Measurements from ENCODE around the gene NFYA. TPM values are rescaled to one million over a fixed set of nuclear protein-coding genes. Genes with fewer than 3 reads are reported as not detected.

Gene NFYA
- total RNA-seq, 4 donors from 2014 or later: 11.2 to 32.7 (median 16.0) TPM

DNA sequence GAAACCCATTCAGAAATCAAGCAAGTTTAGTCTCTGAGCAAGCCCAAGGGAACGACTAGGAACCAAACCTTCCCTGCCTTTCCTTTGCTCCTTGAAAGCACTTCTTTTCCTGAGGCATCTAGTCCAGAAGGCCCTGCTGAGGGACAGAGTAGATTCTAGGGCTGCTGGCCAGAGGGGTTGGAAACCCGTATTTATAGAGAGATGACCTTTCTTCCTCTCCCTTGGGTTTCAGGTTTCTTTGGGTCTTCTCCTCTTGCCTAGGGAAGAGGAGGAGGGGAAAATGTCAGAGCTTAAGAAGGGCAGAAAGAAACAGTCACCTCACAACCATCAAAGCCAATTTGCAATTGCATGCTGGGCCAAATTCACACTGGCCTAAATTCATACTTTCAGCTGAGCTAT lies 14.0 kb upstream of the NFYA start:
- TF ChIP-seq, protein P1, sequence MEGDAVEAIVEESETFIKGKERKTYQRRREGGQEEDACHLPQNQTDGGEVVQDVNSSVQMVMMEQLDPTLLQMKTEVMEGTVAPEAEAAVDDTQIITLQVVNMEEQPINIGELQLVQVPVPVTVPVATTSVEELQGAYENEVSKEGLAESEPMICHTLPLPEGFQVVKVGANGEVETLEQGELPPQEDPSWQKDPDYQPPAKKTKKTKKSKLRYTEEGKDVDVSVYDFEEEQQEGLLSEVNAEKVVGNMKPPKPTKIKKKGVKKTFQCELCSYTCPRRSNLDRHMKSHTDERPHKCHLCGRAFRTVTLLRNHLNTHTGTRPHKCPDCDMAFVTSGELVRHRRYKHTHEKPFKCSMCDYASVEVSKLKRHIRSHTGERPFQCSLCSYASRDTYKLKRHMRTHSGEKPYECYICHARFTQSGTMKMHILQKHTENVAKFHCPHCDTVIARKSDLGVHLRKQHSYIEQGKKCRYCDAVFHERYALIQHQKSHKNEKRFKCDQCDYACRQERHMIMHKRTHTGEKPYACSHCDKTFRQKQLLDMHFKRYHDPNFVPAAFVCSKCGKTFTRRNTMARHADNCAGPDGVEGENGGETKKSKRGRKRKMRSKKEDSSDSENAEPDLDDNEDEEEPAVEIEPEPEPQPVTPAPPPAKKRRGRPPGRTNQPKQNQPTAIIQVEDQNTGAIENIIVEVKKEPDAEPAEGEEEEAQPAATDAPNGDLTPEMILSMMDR (IDR thresholded peaks at IDR 0.05): no peak
- no peak for TF ChIP-seq POLR2A (IDR thresholded peaks at IDR 0.05)
- no peak for TF ChIP-seq EP300 (IDR thresholded peaks at IDR 0.05)
- Histone ChIP-seq H3K4me1 (no peaks in the 10 kb centered on the region), H3K9me3 (no peaks in the 10 kb centered on the region), H3K4me3 (no peak overlapping the region), H3K27ac (no peak overlapping the region), H3K36me3 (peaks cover 0 to 48% (median 0%) of the 10 kb centered on the region in 3 donors), H3K27me3 (no peaks in the 10 kb centered on the region)
- no peak for DNase-seq (ENCODE audit: low spot score in 2 of 2)
- 61 to 70% methylated on average over 2 of the region's 2 CpGs for whole genome bisulfite sequencing, 2 donors

- 69 to 76% methylated on average over 1 of the region's 1 CpG for WGBS, 2 donors
- Histone ChIP-seq H3K36me3 (peaks cover 0 to 56% (median 0%) of the 10 kb centered on the region in 3 donors), H3K9me3 (no peaks in the 10 kb centered on the region), H3K4me1 (no peaks in the 10 kb centered on the region), H3K27me3 (no peaks in the 10 kb centered on the region), H3K4me3 (no peak overlapping the region), H3K27ac (no peak overlapping the region)
- DNase-seq (ENCODE audit: low spot score in 2 of 2): no peak
- TF ChIP-seq, protein P1 (IDR thresholded peaks at IDR 0.05): no peak
- TF ChIP-seq EP300 (IDR thresholded peaks at IDR 0.05) (no peak), POLR2A (IDR thresholded peaks at IDR 0.05) (no peak)
Observed at GRCh38 chr6:41059556-41059955, 13.2 kb upstream of the NFYA start.

DNA sequence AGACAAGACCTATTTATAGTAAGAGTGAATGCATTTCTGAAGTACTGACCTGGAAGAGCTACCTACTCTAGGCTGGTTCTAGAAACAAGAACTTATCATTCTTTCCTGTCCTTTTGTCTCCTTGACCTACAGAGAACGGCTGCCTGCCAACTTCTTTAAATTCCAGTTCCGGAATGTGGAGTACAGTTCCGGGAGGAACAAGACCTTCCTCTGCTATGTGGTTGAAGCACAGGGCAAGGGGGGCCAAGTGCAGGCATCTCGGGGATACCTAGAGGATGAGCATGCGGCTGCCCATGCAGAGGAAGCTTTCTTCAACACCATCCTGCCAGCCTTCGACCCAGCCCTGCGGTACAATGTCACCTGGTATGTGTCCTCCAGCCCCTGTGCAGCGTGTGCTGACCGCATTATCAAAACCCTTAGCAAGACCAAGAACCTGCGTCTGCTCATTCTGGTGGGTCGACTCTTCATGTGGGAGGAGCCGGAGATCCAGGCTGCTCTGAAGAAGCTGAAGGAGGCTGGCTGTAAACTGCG lies 11.5 kb upstream of the NFYA start:
- WGBS, 2 donors: 92 to 93% methylated on average over 10 to 13 of the region's 13 CpGs
- Histone ChIP-seq H3K4me1 (peaks cover 0 to 2% (median 0%) of the 10 kb centered on the region in 4 donors), H3K36me3 (peaks cover 0 to 59% (median 0%) of the 10 kb centered on the region in 3 donors), H3K9me3 (no peaks in the 10 kb centered on the region), H3K4me3 (no peak overlapping the region), H3K27ac (no peak overlapping the region), H3K27me3 (no peaks in the 10 kb centered on the region)
- TF ChIP-seq, protein P1 (IDR thresholded peaks at IDR 0.05): no peak
- TF ChIP-seq POLR2A (IDR thresholded peaks at IDR 0.05): no peak
- no peak for TF ChIP-seq EP300 (IDR thresholded peaks at IDR 0.05)
- no peak for DNase-seq (ENCODE audit: low spot score in 2 of 2)

GRCh38 chr6:41062056-41062455 lies 10.7 kb upstream of the NFYA start:
- Histone ChIP-seq H3K4me1 (peaks cover 0 to 7% (median 0%) of the 10 kb centered on the region in 4 donors), H3K27me3 (no peaks in the 10 kb centered on the region), H3K36me3 (peaks cover 0 to 57% (median 0%) of the 10 kb centered on the region in 3 donors), H3K27ac (no peak overlapping the region), H3K9me3 (no peaks in the 10 kb centered on the region), H3K4me3 (no peak overlapping the region)
- 96 to 97% methylated on average over 1 of the region's 1 CpG for WGBS, 2 donors
- DNase-seq (ENCODE audit: low spot score in 2 of 2): no peak
- no peak for TF ChIP-seq EP300 (IDR thresholded peaks at IDR 0.05)
- TF ChIP-seq, protein P1 (IDR thresholded peaks at IDR 0.05): no peak
- TF ChIP-seq POLR2A (IDR thresholded peaks at IDR 0.05): no peak

DNA sequence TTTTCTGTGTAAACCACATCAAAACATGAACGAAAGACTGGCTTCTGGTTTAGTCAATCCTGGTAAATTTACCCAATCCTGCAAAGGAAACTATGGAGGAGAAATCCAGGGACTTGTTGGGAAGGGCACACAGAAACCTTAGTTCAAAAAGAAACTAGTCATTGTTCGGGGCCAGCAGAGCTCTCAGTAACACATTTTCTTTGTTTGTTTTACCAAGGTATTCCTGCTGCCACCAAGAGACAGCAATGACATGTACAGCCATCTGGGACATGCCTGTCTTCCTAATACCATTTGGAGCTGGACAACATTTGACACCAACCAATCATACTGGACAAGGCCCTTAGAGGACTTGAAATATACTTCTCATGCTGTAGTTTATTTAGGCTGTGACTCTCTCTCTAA lies 8.9 kb upstream of the NFYA start:
- TF ChIP-seq POLR2A (IDR thresholded peaks at IDR 0.05) (no peak), EP300 (IDR thresholded peaks at IDR 0.05) (no peak)
- TF ChIP-seq, protein P1 (IDR thresholded peaks at IDR 0.05): no peak
- Histone ChIP-seq H3K27me3 (no peaks in the 10 kb centered on the region), H3K9me3 (no peaks in the 10 kb centered on the region), H3K27ac (no peak overlapping the region), H3K4me1 (peaks cover 0 to 7% (median 0%) of the 10 kb centered on the region in 4 donors), H3K36me3 (peaks cover 0 to 65% (median 0%) of the 10 kb centered on the region in 3 donors), H3K4me3 (no peak overlapping the region)
- WGBS, 2 donors: 81 to 86% methylated on average over 2 of the region's 2 CpGs
- no peak for DNase-seq (ENCODE audit: low spot score in 2 of 2)

All from tibial nerve (tissue), 4 donors.